ENCODE measurements around the gene OR7C1. TPM values are rescaled to one million over a fixed set of nuclear protein-coding genes. Genes with fewer than 3 reads are reported as not detected.
A peak's percentile ranks its signal among the peaks of the same experiment; 100 is the strongest.

The OR7C1 gene
- total RNA-seq, 2 donors from 2014 or later: 3.2 to 5.1 TPM

DNA sequence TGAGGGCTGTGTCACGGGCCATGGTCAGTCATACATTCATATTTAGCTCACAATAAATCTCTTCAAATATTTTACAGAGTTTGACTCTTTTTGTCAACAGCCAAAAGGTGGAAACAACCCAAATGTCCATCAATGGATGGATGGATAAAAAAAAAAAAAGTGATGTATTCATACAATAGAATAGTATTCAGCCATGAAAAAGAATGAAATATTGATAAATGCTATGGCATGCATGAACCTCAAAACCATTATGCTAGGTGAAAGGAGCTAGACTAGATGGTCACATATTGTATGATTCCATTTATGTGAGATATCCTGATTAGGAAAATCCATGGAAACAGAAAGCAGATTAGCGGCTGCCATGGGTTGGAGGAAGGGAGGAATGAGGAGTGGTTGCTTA lies 72.9 kb downstream of the OR7C1 start:
- TF ChIP-seq POLR2AphosphoS5 (IDR thresholded peaks at IDR 0.05) (no peak), POLR2A (IDR thresholded peaks at IDR 0.05) (no peak)
- TF ChIP-seq, protein P1, sequence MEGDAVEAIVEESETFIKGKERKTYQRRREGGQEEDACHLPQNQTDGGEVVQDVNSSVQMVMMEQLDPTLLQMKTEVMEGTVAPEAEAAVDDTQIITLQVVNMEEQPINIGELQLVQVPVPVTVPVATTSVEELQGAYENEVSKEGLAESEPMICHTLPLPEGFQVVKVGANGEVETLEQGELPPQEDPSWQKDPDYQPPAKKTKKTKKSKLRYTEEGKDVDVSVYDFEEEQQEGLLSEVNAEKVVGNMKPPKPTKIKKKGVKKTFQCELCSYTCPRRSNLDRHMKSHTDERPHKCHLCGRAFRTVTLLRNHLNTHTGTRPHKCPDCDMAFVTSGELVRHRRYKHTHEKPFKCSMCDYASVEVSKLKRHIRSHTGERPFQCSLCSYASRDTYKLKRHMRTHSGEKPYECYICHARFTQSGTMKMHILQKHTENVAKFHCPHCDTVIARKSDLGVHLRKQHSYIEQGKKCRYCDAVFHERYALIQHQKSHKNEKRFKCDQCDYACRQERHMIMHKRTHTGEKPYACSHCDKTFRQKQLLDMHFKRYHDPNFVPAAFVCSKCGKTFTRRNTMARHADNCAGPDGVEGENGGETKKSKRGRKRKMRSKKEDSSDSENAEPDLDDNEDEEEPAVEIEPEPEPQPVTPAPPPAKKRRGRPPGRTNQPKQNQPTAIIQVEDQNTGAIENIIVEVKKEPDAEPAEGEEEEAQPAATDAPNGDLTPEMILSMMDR (IDR thresholded peaks at IDR 0.05): no peak
- DNase-seq (ENCODE audit: low spot score): no peak
- Histone ChIP-seq H3K9me3 (no peaks in the 10 kb centered on the region), H3K27me3 (replicated peaks; ENCODE audit: insufficient read depth) (no peaks in the 10 kb centered on the region), H3K4me1 (replicated peaks) (no peaks in the 10 kb centered on the region), H3K27ac (no peak overlapping the region), H3K4me3 (no peak overlapping the region), H3K36me3 (no peaks in the 10 kb centered on the region)
- 94% methylated on average over 2 of the region's 2 CpGs for WGBS
- intact Hi-C loops (cut with DNase I): loop anchor here (10.0 kb wide), 1 partner anchor 367 kb away; no protein-coding TSS in a partner anchor

DNA sequence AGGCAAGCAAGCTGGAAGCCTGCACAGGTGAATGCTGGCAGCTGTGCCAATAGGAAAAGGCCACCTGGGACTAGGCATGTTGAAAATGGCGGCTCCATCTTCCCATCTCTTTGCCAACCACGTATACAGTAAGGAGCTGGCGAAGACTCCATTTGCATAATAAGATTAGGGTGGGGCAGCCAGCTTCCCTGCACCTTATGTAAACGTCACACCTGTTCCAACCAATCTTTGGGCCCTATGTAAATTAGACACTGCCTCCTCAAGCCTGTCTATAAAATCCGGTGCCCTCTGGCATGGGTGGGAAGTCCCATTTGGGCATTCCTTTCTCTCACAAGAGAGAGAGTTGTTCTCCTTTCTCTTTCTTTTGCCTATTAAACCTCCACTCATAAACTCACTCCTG lies 73.4 kb downstream of the OR7C1 start:
- 40% methylated on average over 5 of the region's 5 CpGs for WGBS
- Histone ChIP-seq H3K4me1 (replicated peaks) (no peaks in the 10 kb centered on the region), H3K27ac (no peak overlapping the region), H3K36me3 (no peaks in the 10 kb centered on the region), H3K4me3 (no peak overlapping the region), H3K9me3 (no peaks in the 10 kb centered on the region), H3K27me3 (replicated peaks; ENCODE audit: insufficient read depth) (no peaks in the 10 kb centered on the region)
- no peak for DNase-seq (ENCODE audit: low spot score)
- TF ChIP-seq POLR2A (IDR thresholded peaks at IDR 0.05): no peak
- no peak for TF ChIP-seq POLR2AphosphoS5 (IDR thresholded peaks at IDR 0.05)
- TF ChIP-seq, protein P1 (IDR thresholded peaks at IDR 0.05): no peak
- intact Hi-C loops (cut with DNase I): loop anchor here (10.0 kb wide), 1 partner anchor 367 kb away; no protein-coding TSS in a partner anchor

DNA sequence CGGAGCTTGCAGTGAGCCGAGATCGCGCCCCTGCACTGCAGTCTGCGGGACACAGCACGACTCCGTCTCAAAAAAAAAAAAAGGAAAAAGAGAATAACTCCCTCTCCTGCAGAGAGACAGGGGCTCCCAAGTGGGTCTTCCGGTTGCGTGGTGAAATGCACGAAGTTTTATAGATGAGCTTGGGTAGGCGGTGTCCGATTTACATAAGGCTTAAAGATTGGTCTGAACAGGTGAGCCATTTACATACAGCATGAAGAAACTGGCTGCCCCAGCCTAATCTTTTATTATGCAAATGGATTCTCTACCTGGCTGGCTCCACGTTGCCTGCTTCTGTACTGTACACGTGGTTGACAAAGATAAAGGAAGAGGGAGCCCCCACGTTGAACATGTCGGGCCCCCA lies 76.2 kb downstream of the OR7C1 start:
- 19% methylated on average over 16 of the region's 16 CpGs for WGBS
- H3K27me3 ChIP-seq (replicated peaks; ENCODE audit: insufficient read depth): no peaks in the 10 kb centered on the region

DNA sequence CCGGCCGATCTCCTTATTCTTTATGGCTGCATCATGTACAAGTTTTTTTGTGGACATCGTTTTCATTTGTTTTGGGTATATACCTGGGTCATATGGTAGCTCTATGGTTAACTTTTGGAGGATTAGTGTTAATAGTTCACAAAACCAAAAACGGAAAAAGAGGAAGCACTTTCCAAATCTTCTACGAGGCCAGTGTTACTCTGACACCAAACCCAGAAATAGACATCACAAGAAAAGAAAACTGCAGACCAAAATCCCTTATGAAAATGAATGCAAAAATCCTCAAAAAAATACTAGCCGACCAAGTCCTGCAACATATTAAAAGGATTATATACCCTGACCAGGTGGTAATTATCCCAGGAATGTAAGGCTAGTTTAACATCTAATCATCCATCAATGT lies 86.4 kb downstream of the OR7C1 start:
- no peaks in the 10 kb centered on the region for H3K9me3 ChIP-seq
- no peak for DNase-seq (ENCODE audit: low spot score)
- H3K36me3 ChIP-seq: no peaks in the 10 kb centered on the region
- WGBS: 69% methylated on average over 6 of the region's 6 CpGs
- H3K27me3 ChIP-seq (replicated peaks; ENCODE audit: insufficient read depth): no peaks in the 10 kb centered on the region
- no peak overlapping the region for H3K27ac ChIP-seq
- H3K4me1 ChIP-seq (replicated peaks): no peaks in the 10 kb centered on the region
- intact Hi-C loops (cut with DNase I): no loop called here
- no peak overlapping the region for H3K4me3 ChIP-seq
- no peak for TF ChIP-seq POLR2AphosphoS5 (IDR thresholded peaks at IDR 0.05)

More for the DNA sequence above, 76.2 kb downstream of the OR7C1 start:
- Histone ChIP-seq H3K4me1 (replicated peaks) (no peaks in the 10 kb centered on the region), H3K4me3 (peak overlapping the region in 1 of 2 donors; percentile 2), H3K36me3 (no peaks in the 10 kb centered on the region), H3K9me3 (no peaks in the 10 kb centered on the region), H3K27ac (no peak overlapping the region)
- intact Hi-C loops (cut with DNase I): no loop called here
- peak; percentile 15 for DNase-seq (ENCODE audit: low spot score)
- peak; percentile 31 for TF ChIP-seq POLR2AphosphoS5 (IDR thresholded peaks at IDR 0.05)
- TF ChIP-seq, protein P1 (IDR thresholded peaks at IDR 0.05): no peak

Small RNA genes lying within 50 kb of the gene (small RNA-seq; reads per million reads assigned to genes)
- 0 reads per million in 2 donors for gene AC005255.1

Other genes with a start within 250 kb of the OR7C1 start
- under 1 TPM; 0.27 to 0.80 TPM for gene ADGRE3, start 160.3 kb downstream of the OR7C1 start, total RNA-seq
- gene ZNF333, start 145.1 kb downstream of the OR7C1 start, total RNA-seq: 10 to 100 TPM; 26.6 to 39.8 TPM
- gene ADGRE2, start 56.6 kb downstream of the OR7C1 start, total RNA-seq: 1 to 10 TPM; 3.6 to 4.9 TPM
- gene OR7A5, start within 50 bp of the OR7C1 start, total RNA-seq: 1 to 10 TPM in 1 of 2 donors, under 1 TPM in 1; 0.57 to 1.4 TPM
- not detected for gene OR7A10, start 13.7 kb upstream of the OR7C1 start, total RNA-seq
- gene OR7A17, start 50.9 kb upstream of the OR7C1 start, total RNA-seq: not detected
- gene OR7C2, start 106.3 kb upstream of the OR7C1 start, total RNA-seq: not detected
- 100 to 1,000 TPM in 1 of 2 donors, under 1 TPM in 1; 0.41 to 255 TPM for gene SLC1A6, start 144.7 kb upstream of the OR7C1 start, total RNA-seq
- under 1 TPM; 0.09 to 0.51 TPM for gene CASP14, start 214.3 kb upstream of the OR7C1 start, total RNA-seq
- not detected for gene OR1I1, start 247.0 kb upstream of the OR7C1 start, total RNA-seq

Data from prostate gland (tissue), 2 donors.